Hepatocyte (in vitro differentiated cells): ENCODE measurements around the gene UPF1. TPM values are rescaled to one million over a fixed set of nuclear protein-coding genes. Genes with fewer than 3 reads are reported as not detected.

ENCODE experiments used
- DNase-seq: peaks from one replicate; pipeline ENCODE4 v3.0.0-alpha.2; 2016; ENCODE audit warnings: low spot score
- H2AFZ ChIP-seq: fragments of 200-600 bp; sonication (generic); 2 replicates; pipeline ENCODE4 v1.6.0; 2016; ENCODE audit warnings: antibody characterized with exemption, mild to moderate bottlenecking
- H3K27ac ChIP-seq: fragments of 200-600 bp; sonication (generic); 2 replicates; pipeline ENCODE4 v1.5.1; 2016; ENCODE audit warnings: mild to moderate bottlenecking
- H3K27me3 ChIP-seq: fragments of 200-600 bp; sonication (generic); 2 replicates; pipeline ENCODE4 v1.6.1; 2016
- H3K36me3 ChIP-seq: fragments of 200-600 bp; sonication (generic); replicated peaks from 2 replicates; pipeline ENCODE4 v1.5.1; 2016; ENCODE audit warnings: low read depth; ENCODE audit not compliant: insufficient read depth
- H3K4me1 ChIP-seq: fragments of 200-600 bp; sonication (generic); 2 replicates; pipeline ENCODE4 v1.5.1; 2016; ENCODE audit warnings: mild to moderate bottlenecking, moderate library complexity; ENCODE audit not compliant: insufficient read depth
- H3K4me2 ChIP-seq: fragments of 200-600 bp; sonication (generic); 2 replicates; pipeline ENCODE4 v1.6.0; 2016
- H3K4me3 ChIP-seq: fragments of 200-600 bp; sonication (generic); 2 replicates; pipeline ENCODE4 v1.5.1; 2016; ENCODE audit warnings: mild to moderate bottlenecking
- H3K79me2 ChIP-seq: fragments of 200-600 bp; sonication (generic); 2 replicates; pipeline ENCODE4 v1.6.0; 2017; ENCODE audit warnings: mild to moderate bottlenecking
- H3K9me2 ChIP-seq: fragments of 200-600 bp; sonication (generic); replicated peaks from 2 replicates; pipeline ENCODE4 v1.6.0; 2017; ENCODE audit warnings: mild to moderate bottlenecking; ENCODE audit not compliant: insufficient read depth
- H3K9me3 ChIP-seq: fragments of 200-600 bp; sonication (generic); 2 replicates; pipeline ENCODE4 v1.5.1; 2016; ENCODE audit warnings: low read depth, mild to moderate bottlenecking
- H4K20me1 ChIP-seq: fragments of 200-600 bp; sonication (generic); 2 replicates; pipeline ENCODE4 v1.6.0; 2016; ENCODE audit warnings: mild to moderate bottlenecking; ENCODE audit not compliant: insufficient read depth, poor library complexity, severe bottlenecking
- CTCF ChIP-seq: fragments of 200-600 bp; sonication (generic); IDR thresholded peaks from 2 replicates; pipeline ENCODE4 v1.5.1; 2016; ENCODE audit warnings: antibody characterized with exemption, mild to moderate bottlenecking; ENCODE audit not compliant: poor library complexity
- EZH2 ChIP-seq: fragments of 200-600 bp; sonication (generic); IDR thresholded peaks from 2 replicates; pipeline ENCODE4 v1.6.1; 2016; ENCODE audit warnings: antibody characterized with exemption, mild to moderate bottlenecking, borderline replicate concordance
- EZH2phosphoT487 ChIP-seq: fragments of 200-600 bp; sonication (generic); IDR thresholded peaks from one replicate; pipeline ENCODE4 v1.6.1; 2018; ENCODE audit warnings: antibody characterized with exemption, mild to moderate bottlenecking, low read depth, moderate library complexity; ENCODE audit not compliant: unreplicated experiment, severe bottlenecking
- WGBS: methylation state at CpG from one replicate; pipeline ENCODE4 v1.1.6; 2016; ENCODE audit warnings: low lambda C conversion rate; ENCODE audit errors: missing lambda C conversion rate; 5-methylcytosine and 5-hydroxymethylcytosine counted together
- polyA plus RNA-seq: library from polyadenylated mRNA; unstranded; fragments of >200 nt; fragmentation: Nextera tagmentation; extraction: Ambion mirVana; gene quantifications from 2 replicates; pipeline ENCODE4 v1.2.1, GENCODE V29; 2016
- total RNA-seq: library from RNA; depleted of rRNA; stranded (reverse); fragments of >200 nt; gene quantifications from 2 replicates; pipeline ENCODE4 v1.2.3, GENCODE V29; 2014

Gene UPF1
- total and polyA plus RNA-seq, 2 experiments from 2014 or later, result 27.0 to 47.2 TPM

GRCh38 chr19:18855647-18856384 is 24.1 kb downstream of the UPF1 start:
- WGBS, result 99% methylated on average over 27 of the region's 27 CpGs
- Histone ChIP-seq H4K20me1 (peaks cover 16% of the 10 kb centered on the region), H3K4me2 (no peak overlapping the region), H3K4me1 (no peaks in the 10 kb centered on the region), H2AFZ (no peak overlapping the region), H3K9me2 (no peaks in the 10 kb centered on the region), H3K27ac (no peak overlapping the region), H3K9me3 (no peaks in the 10 kb centered on the region), H3K36me3 (no peaks in the 10 kb centered on the region), H3K27me3 (no peaks in the 10 kb centered on the region), H3K79me2 (peaks cover 14% of the 10 kb centered on the region), H3K4me3 (no peak overlapping the region)
- no peak for DNase-seq
- TF ChIP-seq EZH2 (no peak), EZH2phosphoT487 (no peak), CTCF (no peak)

- H4K20me1 ChIP-seq, result peaks cover 9% of the 10 kb centered on the region
- WGBS, result 92% methylated on average over 22 of the region's 22 CpGs
- H3K9me3 ChIP-seq, result no peaks in the 10 kb centered on the region
- H3K9me2 ChIP-seq, result no peaks in the 10 kb centered on the region
- no peak overlapping the region for H3K27ac ChIP-seq
- H3K79me2 ChIP-seq, result peaks cover 6% of the 10 kb centered on the region
- H3K4me3 ChIP-seq, result no peak overlapping the region
- no peak overlapping the region for H2AFZ ChIP-seq
- H3K4me1 ChIP-seq, result no peaks in the 10 kb centered on the region
- peak; percentile 55 for DNase-seq
- H3K4me2 ChIP-seq, result no peak overlapping the region
- TF ChIP-seq EZH2 (no peak), CTCF (peak; percentile 43), EZH2phosphoT487 (no peak)
- no peaks in the 10 kb centered on the region for H3K36me3 ChIP-seq
- H3K27me3 ChIP-seq, result no peaks in the 10 kb centered on the region
Measured at GRCh38 chr19:18856385-18857126, 24.8 kb downstream of the UPF1 start.

DNA sequence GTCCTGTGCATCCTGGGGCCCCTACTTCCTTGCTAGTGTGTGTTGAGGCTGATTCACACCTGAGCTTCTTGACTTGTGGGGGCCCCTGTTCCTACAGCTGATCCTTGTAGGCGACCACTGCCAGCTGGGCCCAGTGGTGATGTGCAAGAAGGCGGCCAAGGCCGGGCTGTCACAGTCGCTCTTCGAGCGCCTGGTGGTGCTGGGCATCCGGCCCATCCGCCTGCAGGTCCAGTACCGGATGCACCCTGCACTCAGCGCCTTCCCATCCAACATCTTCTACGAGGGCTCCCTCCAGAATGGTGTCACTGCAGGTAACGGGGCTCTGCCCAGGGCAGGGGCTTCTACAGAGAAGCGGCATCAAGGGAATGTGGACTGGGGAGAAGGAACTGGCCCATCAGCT is 25.5 kb downstream of the UPF1 start:
- Histone ChIP-seq H3K27ac (no peak overlapping the region), H3K27me3 (no peaks in the 10 kb centered on the region), H3K4me2 (no peak overlapping the region), H3K9me2 (no peaks in the 10 kb centered on the region), H3K4me3 (no peak overlapping the region), H4K20me1 (peaks cover 5% of the 10 kb centered on the region), H2AFZ (no peak overlapping the region), H3K36me3 (no peaks in the 10 kb centered on the region), H3K4me1 (no peaks in the 10 kb centered on the region), H3K79me2 (no peaks in the 10 kb centered on the region), H3K9me3 (no peaks in the 10 kb centered on the region)
- DNase-seq, result no peak
- 100% methylated on average over 13 of the region's 13 CpGs for WGBS
- no peak for TF ChIP-seq CTCF
- TF ChIP-seq EZH2, result no peak
- no peak for TF ChIP-seq EZH2phosphoT487
